HPDE6-E6E7 (cell line): ENCODE data around the gene EXOC3L4.
A peak's percentile ranks its signal among the peaks of the same experiment; 100 is the strongest.

Experiments used
- DNase-seq: peaks from one replicate; pipeline ENCODE4 v3.0.0; 2011; ENCODE audit warnings: missing footprints; ENCODE audit errors: extremely low spot score

The EXOC3L4 gene

GRCh38 chr14:103121846-103122584 is 27.5 kb downstream of the EXOC3L4 start:
- DNase-seq = no peak

- DNase-seq = no peak
Measured at GRCh38 chr14:103122585-103122946, 28.0 kb downstream of the EXOC3L4 start.

DNA sequence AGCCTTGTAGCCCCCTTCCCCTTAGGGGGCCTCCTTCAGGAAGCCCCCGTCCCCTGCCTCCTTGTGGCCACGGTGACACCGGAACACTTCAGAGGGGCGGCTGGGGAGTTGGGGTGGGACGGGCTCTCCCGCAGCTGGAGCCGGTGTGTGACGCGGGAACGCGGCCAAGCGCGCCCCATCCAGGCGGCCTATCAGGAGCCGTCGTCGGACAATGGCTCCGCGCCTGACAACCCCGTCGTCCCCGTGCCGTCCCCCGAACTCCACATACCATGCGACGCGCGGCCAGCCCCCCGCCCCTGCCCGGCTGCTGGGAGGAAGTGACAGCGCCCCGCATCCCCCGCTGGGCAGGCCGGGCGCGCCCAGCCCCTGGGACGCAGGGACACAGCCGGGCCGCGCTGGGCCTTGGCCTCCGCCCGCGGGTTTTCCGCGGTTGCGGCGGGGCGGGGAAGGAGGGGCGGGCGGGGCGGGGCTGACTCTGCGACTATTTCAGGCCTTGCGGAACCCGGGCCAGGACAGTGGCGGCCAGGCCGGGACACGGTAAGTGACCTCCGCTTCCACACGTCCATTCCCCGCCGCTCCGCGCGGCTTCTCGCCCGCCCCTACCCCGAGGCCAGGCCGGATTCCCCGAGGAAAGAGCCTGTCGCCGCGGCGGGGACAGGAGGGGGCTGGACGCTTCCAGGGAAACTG is 28.6 kb downstream of the EXOC3L4 start, which contains the start of gene TNFAIP2:
TSS of gene TNFAIP2 (plus strand) at position 515 of the 687 bp plus-strand sequence. CDS start 2,997 bp downstream, outside the sequence.
- DNase-seq = no peak

DNA sequence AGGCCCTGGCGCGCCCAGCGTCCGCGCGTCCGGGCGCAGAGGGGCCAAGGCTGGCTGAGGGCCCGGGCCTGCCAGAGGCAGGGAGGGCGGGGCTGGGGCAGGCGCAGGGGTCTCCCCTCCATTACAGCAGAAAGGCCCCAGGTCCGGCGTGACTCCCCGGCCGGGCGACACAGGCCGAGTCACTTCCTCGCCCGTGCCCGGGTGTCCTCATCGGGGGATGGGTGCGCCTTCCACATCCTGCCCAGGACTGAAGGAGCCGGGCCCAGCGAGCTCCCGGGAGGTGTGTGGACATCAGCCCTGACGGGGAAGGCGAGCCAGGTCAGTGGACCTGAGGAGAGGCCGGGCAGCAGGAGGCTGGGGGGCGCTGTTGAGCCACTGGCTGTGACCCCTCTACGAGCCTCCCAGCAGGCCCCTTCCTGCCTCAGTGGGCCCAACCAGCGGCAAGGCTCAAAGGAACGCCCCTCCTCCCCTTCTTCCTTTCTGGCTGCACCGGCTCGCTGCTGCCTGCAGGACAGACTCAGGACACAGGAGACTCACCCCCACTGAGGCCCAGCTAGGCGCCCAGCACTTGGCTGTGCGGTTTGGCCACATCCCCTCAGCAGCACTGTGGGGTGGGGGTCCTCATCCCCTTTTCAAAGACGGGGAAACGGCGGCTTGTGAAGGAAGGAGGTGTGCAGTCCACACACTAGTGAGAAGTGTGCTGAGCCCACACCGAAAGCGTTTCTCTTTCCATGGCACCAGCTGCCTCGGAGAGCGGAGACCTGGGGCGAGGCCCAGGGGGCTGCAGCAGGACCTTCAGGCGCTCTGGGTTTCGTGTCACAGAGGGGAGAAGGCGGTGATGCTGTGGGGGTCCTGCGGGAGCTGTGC is 29.3 kb downstream of the EXOC3L4 start:
- no peak for DNase-seq

DNA sequence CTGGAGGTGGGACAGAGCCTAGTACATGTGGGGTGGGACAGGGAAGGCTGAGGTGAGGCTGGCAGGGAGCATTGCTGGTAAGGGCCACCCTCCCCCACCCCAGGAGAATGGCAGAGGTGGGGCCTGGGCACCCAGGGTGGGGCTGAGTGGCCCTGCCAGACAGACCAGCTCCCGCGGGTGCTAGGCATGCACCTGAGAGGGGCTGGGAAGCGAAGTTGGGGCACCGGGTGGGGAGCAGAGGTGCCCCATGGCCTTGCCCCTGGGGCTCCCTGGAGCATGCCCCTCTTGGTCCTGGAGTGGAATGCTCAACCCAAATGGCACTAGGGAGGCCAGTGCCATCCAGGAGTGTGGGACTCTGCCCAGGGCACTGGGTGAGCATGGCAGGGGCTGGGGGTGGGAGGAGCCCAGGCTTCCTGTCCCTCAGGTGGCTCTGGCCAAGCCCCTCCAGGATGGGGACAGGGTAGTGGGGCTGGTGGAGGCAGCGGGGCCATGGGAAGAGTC is 30.0 kb downstream of the EXOC3L4 start:
- DNase-seq = no peak

DNA sequence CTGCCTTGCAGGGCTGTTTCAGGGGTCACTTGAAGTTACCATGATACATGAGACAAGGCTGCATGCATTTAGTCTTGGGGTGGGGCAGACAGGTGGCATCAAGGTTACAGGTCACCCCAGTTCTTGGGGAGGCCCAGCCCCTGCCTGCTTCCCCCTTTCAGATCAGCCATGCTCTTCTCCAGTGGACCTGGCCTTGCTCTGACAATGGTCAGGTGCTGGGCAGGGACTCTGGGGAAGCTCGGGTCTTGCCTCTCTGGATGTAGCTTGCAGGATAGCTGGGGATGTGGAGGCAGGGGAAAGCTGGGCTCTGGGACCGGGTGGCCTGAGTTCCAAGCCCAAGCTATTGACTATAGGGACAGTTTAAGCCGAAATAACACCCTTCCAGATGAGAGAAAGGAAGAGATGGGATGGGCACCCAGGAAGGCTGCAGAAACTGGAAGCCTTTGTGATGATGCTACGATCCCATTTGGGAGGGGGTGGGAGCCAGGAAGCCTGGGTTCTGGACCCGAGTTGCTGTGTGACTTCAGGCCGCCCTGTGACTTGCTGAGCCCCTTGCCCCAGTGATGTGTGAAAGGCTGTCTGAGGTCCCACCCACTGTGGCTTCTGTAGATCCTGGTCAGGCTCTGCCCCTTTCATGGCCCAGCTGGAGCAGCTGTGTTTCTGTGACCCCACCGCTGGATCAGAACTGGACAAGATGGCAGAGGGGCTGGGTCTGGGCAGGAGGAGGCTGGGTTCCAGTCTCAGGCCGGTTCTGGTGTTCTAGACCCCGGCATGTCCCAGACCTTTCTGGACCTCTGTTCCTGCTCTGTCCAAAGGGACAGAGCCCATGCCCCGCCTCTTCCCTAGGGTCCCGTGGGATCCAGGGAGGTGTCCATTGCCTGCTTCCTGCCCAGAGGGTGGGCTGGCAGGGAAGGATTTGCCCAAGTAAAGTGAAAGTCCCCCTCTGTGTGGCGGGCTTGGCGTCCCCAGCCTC is 30.9 kb downstream of the EXOC3L4 start:
- DNase-seq = no peak

DNA sequence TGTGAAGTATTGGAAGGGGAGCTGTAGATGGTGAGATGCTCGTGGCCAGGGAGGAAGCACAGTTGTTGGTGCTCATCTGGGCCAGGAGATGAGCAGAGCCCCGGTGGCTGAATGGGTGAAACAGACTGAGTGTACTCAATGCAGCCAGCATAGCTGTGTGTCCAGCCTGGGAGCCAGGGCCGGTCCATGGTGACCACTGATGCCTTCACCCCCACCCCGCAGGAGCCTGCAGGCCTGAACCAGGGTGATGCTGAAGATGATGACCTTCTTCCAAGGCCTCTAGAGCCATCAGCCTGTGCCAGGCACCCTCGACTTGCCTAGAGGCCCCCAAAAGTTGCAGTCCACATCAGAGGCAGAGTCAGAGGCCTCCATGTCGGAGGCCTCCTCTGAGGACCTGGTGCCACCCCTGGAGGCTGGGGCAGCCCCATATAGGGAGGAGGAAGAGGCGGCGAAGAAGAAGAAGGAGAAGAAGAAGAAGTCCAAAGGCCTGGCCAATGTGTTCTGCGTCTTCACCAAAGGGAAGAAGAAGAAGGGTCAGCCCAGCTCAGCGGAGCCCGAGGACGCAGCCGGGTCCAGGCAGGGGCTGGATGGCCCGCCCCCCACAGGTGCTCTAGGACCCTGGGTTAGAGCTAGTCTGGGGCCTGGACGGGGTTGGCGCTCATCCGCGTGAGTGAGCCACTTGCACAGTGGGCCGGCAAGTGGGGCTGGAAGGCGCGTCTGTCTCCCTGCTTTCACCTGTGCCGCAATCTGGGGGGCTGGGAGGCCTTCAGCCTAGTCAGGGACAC is 31.8 kb downstream of the EXOC3L4 start:
- no peak for DNase-seq

DNA sequence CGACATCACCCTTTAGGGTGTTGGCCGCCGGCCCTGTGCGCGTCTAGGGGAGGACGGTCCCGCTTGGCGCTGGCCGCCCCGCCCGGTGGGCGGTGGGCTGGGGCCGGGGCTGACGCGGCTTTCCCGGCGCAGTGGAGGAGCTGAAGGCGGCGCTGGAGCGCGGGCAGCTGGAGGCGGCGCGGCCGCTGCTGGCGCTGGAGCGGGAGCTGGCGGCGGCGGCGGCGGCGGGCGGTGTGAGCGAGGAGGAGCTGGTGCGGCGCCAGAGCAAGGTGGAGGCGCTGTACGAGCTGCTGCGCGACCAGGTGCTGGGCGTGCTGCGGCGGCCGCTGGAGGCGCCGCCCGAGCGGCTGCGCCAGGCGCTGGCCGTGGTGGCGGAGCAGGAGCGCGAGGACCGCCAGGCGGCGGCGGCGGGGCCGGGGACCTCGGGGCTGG is 32.4 kb downstream of the EXOC3L4 start:
- DNase-seq = peak; percentile 63

- no peak for DNase-seq
Measured at GRCh38 chr14:103127356-103127755, 32.8 kb downstream of the EXOC3L4 start.

- DNase-seq = no peak
Measured at GRCh38 chr14:103127861-103128598, 33.5 kb downstream of the EXOC3L4 start.

GRCh38 chr14:103128631-103129300 is 34.2 kb downstream of the EXOC3L4 start:
- DNase-seq = peak; percentile 64

GRCh38 chr14:103129301-103130016 is 34.9 kb downstream of the EXOC3L4 start:
- DNase-seq = no peak

DNA sequence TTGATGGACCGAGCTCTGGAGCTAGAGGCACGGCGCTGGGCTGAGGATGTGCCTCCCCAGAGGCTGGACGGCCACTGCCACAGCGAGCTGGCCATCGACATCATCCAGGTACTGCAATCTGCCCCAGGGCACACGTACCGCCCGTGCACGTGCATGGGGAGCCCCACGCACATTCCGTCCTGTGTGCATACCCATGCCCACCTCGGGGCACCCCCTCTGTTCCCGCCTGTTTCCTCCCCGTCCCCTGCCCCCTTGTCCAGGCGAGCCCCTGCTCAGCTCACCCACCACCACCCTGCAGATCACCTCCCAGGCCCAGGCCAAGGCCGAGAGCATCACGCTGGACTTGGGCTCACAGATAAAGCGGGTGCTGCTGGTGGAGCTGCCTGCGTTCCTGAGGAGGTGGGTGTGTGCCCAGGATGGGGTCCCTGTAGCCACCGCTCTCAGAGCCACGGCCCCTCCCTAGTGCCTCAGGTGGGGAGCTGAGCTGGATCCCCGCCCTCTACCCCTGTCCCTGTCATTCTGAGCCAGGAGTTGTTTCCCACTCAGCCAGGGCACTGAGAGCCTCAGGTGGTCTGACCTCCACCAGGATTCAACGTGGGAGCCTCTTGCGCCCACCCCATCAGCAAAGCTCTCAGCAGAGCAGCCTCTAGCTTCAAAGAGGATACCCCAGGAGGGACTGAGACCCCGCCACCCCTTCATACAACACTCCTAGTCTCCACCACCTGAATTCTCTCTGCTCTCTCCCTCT is 35.7 kb downstream of the EXOC3L4 start:
- no peak for DNase-seq

DNA sequence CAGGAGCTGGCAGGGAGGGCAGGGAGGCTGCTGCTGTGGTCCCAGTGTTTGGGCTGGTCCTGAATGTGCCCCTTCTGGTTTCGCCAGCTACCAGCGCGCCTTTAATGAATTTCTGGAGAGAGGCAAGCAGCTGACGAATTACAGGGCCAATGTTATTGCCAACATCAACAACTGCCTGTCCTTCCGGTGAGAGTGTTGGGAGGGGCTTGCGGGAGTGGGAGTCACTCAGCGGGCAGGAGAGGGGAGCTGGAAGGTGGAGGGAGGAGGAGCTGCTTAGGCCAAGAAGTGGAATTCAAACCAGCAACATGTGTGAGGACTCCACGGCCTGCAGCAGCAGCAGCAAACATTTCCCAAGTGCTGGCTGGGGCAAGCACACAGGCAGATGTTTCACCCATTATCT is 36.4 kb downstream of the EXOC3L4 start:
- no peak for DNase-seq

GRCh38 chr14:103131580-103131979 is 37.1 kb downstream of the EXOC3L4 start:
- DNase-seq = no peak

GRCh38 chr14:103132381-103133209 is 38.1 kb downstream of the EXOC3L4 start:
- DNase-seq = no peak
